ENCODE results near the gene RASL10A.

The RASL10A gene

DNA sequence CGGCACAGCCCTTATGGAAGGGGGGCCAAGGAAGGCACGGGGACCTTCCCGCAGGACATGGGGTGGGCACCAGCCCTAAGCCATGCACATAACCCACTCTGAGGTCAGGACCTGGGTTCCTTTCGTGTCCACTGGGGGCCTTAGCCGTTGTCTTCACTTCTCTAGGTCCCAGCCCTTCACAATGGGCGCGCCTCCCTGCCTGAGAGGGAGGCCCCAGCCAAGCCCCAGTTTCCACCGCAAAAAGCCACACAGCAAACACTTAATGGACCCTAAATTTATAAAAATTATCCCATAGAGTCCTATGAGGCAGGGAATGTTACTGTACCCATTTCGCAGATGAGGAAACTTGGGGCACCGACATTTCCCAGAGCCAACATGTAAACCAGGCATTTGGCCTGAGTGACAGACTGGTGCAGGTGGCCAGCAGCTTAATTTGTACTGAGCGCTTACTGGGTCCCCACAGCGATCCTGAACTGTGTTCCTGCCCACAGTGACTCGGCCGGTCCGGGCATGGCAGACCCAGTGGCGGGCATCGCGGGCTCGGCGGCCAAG, 7.8 kb downstream of the RASL10A start:
- FAIRE-seq, result no peak
- no peak for DNase-seq (ENCODE audit: extremely low spot score, insufficient read length, low read depth)

DNA sequence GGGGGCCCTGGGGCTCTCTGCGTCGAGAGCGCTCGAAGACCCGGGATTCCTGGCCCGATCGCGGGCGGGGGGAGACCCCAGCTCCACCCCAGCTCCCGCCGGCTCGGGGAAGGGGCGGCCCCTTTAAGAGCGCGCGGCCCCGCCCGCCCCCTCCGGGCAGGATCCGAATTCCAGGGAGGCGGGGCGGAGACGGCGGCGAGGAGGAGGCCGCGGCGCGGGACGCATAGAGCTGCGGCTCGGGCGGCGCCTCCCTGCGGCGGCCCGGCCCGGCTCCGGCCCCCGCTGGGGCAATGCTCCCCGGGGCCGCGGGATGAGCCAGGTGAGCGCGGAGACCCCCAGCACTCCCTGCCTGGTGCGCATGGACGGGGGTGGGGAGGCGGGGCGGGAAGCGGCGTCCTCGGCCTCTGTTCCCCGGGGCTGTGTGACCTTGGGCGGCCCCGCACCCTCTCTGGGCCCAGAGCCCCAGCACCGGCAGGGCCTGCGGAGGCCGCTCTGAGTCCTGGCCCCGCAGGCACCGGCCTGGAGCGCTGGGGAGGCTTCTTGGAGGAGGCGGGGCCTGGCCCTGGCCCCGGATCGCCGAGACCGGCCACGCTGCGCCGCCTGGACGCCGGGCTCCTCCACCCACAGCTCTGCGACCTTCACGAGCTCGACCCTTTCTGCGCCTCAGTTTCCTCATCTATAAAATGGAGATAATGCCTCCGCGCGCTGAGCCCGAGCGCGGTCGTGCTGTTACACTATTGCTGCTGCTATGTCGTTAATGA, 8.5 kb downstream of the RASL10A start:
- FAIRE-seq, result no peak
- DNase-seq (ENCODE audit: extremely low spot score, insufficient read length, low read depth), result no peak

DNA sequence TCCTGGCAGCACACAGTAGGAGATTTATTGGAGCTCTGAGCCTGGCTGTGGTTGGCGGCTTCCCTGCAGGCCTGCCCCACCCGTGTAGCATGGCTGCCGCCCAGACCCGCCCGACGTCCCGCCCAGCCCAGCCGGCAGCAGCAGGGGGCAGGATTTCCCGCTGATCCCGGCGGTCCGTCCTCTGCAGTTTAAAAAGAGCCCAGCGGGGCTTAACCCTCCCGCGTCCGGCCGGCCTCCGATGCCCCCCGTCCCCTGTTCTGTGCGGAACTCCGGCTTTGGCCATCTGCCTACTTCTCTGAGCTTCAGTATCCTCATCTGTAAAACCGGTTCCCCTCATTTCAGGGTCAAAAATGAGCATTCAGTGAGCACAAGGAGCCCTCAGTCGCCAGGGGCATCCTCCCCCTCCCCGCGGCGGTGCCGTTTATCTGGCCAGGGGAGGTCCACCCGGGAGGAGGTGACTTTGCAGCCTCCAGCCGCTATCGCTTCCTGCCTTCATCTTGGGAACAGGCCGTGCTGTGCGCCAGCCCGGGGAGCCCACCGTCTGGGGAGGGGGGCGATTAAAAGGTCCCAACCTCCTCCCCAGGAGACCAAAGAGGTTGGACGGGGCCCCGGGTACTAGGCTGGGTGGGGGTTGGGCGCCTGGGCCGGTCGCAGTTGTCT, 9.2 kb downstream of the RASL10A start, which contains the start of gene GAS2L1:
Gene GAS2L1 (plus strand): TSS at position 476 of the 660 bp plus-strand sequence. CDS start 1,456 bp downstream, outside the sequence.
- FAIRE-seq (no peak), DNase-seq (ENCODE audit: extremely low spot score, insufficient read length, low read depth) (no peak)

DNA sequence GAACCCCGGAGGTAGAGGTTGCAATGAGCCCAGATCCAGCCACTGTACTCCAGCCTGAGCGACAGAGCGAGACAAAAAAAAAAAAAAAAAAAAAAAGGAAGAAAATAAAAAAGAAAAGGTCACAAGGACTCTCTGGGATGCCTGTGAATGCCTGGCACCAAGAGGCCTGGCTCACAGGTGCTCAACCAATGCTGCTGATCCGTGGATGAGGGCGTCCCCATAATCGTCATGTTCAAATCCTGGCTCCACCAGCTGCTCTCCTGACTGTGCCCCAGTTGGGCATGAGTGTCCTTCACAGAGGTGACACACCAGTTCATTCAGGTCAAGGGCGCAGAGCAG, 9.7 kb downstream of the RASL10A start:
- DNase-seq (ENCODE audit: extremely low spot score, insufficient read length, low read depth) (no peak), FAIRE-seq (no peak)

DNA sequence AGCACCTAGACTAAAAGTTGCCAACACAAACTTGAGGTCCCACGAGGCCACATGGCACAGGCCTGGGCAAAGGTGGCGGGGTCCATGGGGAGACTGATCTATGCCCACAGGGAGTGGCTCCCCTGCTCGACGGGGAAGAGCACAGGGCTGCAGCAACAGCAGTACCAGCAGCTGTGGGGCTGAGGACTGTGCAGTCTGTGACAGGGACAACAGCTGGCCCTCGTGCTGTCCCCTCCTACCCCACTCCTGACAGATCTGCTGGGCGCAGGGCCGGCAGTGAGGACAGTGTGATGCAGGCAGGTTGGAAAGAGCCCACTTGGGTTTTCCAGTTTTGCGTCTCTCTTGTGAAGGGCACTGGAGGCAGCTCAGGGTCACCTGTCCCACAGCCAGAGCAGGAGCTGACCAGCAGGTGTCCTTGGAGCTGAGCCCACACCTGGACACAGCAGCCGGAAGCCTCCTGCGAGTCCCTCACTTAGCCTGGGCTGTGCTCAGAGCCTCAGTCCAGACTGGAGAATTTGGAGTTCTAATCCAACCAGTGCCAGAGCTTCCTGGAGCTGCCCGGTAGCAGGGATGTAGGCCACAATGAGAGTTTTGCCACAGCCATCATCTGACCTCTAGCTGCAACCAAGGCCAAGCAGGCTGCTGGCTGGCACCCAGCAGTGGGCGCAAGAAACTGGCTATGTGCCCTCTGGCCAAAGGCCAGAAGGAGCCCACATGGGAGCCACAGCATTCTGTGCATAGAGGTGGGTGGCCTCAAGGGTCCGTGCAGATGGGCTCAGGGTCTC, 12.6 kb downstream of the RASL10A start:
- no peak for DNase-seq (ENCODE audit: extremely low spot score, insufficient read length, low read depth)
- FAIRE-seq, result no peak

DNA sequence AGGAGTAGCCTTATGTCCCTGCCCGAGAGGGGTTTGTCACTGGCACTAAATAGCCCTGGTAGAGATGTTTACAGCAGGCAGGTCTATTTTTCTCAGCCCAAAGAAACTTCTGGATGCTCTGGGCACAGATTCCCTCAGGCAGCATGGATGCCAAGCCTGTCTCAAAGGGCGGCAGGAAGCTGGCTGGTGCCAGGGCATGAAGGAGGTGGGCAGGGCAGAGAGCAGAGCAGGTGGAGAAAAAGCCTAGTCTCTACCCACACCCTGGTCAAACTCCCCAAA, 13.2 kb downstream of the RASL10A start:
- FAIRE-seq, result no peak
- DNase-seq (ENCODE audit: extremely low spot score, insufficient read length, low read depth), result no peak

DNA sequence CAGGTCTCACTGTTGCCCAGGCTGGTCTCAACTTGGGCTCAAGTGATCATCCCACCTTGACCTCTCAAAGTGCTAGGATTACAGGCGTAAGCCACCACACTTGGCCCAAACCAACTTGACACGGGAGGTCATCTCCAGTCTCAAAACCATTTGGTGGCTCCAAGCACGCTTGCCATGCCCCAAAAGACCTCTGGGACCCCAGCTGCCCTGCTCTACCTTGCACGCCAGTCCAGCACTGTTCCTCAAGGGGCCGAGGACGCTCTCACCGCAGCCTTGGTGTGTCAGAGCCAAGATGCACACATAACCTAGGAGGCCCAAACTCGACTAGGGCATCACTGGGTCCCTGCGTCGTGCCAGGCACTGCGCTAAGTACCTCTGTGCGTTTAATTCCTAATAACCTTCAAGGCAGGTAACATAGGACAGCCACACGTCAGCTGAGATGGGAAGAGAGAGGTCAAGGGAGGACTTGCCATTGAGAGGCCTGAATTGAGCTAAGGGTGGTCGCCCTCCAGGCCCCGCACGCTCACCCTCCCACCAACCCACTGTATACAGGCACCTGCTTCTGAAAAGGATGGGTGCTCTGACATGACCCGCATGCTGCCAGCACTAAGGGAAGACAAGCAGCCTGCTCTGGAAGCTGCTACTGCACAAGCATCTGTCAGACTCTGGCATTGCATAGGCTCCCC, 13.6 kb downstream of the RASL10A start:
- DNase-seq (ENCODE audit: extremely low spot score, insufficient read length, low read depth) (no peak), FAIRE-seq (no peak)

DNA sequence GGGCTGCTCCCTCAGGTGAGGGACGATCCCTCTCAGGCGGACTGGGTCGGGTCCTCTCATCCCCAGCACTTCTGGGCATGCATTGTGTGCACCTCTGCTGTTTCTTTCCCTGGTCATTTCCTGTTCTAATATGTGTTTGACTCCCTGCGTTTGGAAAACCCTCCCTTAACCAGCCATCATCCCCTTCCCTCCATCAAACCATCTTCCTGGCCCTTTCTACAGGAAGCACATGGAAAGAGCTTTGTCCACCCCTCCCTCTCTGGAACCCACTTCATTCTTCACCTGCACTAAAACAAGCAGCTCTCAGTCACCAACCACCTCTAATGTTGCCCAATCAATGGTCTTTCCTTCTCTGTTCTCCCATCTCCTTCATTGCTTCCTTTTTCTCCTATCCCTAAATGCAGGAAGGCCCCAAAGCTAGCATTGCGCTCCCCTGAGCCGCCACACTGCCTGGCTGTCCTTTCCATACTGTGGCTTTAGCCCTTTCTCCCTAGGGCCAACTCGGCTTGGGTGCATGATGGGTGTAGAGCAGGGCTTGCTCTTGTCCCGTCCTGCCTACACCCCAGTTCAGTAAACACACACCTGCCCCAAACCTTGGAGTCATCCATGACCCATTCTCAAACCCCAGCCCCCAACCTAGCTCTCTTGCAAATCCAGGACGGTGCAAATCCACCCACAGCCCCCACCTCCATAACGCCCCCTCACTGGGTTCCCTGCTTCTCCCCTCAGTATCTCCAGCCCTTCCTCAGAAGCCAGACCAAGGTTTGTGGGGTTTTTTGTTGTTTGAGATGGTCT, 14.5 kb downstream of the RASL10A start:
- DNase-seq (ENCODE audit: extremely low spot score, insufficient read length, low read depth) (no peak), FAIRE-seq (no peak)

DNA sequence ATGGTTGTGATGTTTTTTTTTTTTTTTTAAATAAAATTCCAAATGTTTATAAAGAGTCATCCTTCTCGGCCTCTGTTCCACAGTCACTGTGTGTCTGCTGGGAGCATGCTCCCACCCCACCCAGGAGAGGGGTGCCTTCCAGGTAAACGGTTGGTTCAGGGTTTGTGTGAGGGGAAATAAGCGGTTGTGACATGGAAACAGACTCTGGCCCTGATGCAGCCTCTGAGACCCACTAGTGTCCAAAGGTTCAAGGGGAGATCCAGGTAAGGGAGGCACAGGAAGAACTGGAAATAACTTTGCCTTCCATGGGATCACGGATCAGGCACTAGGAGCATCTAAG, 15.1 kb downstream of the RASL10A start:
- DNase-seq (ENCODE audit: extremely low spot score, insufficient read length, low read depth) (no peak), FAIRE-seq (no peak)

DNA sequence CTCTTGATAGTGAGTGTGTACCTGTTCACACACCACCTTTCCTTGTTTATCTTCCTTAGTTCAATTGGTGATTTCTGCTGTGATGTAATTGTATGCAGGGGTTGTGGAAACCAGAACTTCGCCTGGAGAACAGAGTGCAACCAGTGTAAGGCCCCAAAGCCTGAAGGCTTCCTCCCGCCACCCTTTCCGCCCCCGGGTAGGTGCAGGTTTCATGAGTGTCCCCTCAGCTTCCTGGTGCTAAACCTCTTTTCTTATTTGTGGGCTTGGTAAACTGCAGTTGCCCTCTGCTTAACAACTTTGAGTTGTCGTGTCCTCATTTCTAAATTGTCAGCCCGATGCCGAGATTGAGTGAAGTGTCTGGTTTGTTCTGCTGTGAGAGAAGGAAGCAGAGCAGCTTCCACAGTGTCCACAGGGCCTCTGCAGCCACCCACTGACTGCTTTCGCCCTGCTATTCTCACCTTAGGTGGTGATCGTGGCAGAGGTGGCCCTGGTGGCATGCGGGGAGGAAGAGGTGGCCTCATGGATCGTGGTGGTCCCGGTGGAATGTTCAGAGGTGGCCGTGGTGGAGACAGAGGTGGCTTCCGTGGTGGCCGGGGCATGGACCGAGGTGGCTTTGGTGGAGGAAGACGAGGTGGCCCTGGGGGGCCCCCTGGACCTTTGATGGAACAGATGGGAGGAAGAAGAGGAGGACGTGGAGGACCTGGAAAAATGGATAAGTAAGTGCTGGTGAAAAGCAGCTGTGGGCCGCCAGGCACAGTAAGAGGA, 16.2 kb downstream of the RASL10A start:
- no peak for FAIRE-seq
- DNase-seq (ENCODE audit: extremely low spot score, insufficient read length, low read depth), result no peak

DNA sequence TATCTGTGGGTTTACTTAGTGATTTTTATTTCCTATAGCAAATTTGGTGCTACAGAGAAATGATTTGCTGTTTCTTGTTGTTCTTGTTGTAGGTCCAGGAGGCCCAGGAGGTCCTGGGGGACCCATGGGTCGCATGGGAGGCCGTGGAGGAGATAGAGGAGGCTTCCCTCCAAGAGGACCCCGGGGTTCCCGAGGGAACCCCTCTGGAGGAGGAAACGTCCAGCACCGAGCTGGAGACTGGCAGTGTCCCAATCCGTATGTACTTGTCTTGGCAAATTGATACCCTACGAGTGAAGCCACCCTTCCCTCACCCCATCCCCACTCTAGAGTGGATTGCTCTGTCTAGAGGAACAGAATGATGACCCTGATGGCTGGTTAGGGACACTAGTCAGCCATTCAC, 16.9 kb downstream of the RASL10A start:
- DNase-seq (ENCODE audit: extremely low spot score, insufficient read length, low read depth), result no peak
- no peak for FAIRE-seq

DNA sequence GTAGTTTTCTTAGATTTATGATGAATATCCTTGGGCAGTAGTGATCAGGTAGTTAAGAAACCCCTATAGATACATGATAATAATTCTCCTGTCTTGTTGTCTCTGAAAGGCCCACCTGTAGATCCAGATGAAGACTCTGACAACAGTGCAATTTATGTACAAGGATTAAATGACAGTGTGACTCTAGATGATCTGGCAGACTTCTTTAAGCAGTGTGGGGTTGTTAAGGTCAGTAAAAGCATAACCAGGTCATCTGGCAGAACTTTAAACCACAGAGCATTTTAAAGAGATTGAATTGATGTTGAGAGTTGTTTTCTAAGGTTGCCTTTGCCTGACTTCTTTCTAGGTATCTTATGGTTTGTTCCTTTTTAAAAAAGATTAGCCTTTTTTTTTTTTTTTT, 23.1 kb downstream of the RASL10A start:
- no peak for DNase-seq (ENCODE audit: extremely low spot score, insufficient read length, low read depth)
- FAIRE-seq, result no peak

DNA sequence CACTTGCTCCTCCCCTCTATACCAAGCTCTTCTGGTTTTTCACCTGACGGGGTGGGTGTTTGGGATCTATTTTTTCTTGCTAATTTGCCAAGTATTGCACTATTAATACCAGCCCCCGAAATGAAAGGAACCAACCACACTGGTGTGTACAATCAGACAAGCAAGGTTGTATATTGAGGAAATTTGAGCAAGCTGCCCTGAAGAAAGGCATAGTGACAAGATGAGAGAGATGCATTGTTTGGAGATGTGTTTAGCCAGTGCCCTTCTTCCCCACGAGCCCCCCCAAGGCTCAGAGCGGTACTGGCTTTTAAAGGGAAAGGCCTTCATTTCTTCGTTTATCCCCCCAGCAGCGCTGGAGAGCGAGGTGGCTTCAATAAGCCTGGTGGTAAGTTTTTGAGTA, 24.3 kb downstream of the RASL10A start:
- FAIRE-seq, result no peak
- DNase-seq (ENCODE audit: extremely low spot score, insufficient read length, low read depth), result no peak

DNA sequence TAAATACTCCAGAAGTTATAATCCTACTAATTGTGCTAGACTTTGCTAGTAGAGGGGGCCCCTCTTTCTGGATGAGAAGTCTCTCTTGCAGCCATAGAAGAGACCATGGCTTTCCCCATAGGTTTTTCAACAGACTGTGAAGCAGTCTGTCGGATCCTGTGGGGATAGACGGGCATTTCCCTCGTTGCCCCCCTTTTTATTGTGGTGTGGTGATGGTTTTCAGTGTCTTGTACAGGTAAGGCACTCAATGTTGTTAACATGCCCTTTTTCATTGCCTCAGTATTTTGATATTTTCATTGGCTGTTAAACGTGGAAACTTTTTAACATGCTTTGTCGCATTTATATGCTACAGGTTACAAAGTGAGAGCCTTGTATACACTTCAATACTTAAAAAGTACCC, 25.4 kb downstream of the RASL10A start:
- DNase-seq (ENCODE audit: extremely low spot score, insufficient read length, low read depth) (no peak), FAIRE-seq (no peak)

DNA sequence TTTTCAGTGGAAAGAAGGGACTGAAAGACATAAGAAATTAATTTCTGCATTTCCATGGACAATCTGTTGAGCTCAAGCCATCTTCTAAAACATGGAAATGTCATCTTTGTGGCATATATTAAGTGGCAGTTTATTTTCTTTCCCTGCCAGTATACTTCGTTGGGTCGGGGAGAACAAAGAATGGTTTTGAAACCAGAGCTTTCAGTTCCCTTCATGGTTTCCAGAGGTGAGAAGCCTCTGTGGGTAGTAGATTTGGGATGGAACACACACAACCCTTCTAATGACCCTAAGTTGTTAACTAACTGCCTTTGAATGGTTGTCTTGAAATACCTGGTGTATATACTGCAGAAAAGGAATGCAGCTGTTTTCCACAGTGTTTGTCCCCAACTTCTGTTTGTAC, 26.7 kb downstream of the RASL10A start:
- no peak for DNase-seq (ENCODE audit: extremely low spot score, insufficient read length, low read depth)
- FAIRE-seq, result no peak

DNA sequence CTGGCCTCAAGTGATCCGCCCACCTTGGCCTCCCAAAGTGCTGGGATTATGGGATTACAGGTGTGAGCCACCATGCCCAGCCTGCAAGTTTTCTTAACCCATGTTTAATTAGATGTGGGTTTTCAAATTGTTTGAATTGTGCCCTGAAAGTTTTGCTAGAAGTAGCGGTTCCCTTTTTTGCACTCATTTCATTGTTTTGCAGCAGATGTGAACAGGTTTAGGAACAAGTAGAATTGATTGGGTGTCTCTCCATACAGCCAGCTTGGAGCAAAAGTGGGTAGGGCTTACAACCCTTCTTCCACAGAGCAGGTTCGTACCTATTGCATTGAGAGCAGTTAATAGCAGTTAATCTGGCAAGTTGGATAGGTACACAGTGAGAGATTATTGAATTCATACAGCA, 31.3 kb downstream of the RASL10A start:
- no peak for DNase-seq (ENCODE audit: extremely low spot score, insufficient read length, low read depth)
- FAIRE-seq, result no peak

DNA sequence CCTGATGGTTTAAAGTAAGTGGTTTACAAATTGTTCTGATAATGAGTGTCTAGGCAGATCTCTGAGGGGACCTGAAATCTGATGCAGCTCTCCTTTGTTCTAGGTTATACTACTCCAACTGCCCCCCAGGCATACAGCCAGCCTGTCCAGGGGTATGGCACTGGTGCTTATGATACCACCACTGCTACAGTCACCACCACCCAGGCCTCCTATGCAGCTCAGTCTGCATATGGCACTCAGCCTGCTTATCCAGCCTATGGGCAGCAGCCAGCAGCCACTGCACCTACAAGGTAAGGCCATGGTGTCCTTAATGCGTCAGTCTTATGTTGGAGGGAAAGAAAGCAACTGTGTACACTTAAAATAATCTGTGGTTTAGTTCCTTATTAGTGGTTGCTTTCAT, 37.6 kb downstream of the RASL10A start:
- DNase-seq (ENCODE audit: extremely low spot score, insufficient read length, low read depth) (no peak), FAIRE-seq (no peak)

DNA sequence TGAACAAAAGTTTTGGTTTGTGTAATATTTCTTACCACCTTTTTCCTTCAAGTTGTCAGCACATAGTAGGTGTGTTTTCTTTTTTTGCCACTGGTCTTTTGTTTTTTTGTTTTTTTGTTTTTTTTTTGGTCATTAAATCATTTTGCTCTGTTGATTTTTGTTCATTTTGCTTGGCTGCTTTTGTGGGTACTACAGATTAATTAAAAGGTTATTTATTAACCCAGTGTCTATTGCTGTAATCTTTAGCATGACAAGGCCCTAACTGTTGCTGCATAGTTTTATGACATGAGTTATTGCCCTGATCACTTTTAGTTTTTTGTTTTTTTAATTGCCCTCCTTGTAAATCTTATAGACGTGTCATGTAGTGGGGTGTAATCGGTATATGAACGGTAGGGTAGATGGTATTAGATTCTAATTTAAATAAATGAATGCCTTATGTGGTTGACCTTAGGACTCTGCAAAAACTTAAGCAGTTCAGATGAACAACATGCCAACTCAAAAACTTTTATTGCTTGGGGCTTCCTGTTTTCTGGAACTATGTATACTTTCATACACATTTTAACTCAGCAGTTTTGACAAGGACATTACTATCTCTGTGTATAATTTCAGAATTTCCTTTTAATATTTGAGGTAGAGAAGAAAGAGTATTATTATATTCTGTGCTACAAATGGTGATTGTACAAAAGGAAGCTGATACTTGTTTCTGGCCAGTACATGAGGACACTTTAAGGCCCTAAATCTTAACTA, 39.5 kb downstream of the RASL10A start:
- DNase-seq (ENCODE audit: extremely low spot score, insufficient read length, low read depth) (no peak), FAIRE-seq (no peak)
